Thyroid gland (tissue), 4 donors: ENCODE results near the gene MTA3.

Experiments
- POLR2A ChIP-seq, 2 donors: fragments of 450-650 bp; IDR thresholded peaks; one replicate each; pipeline ENCODE4 v1.6.1; 2017; ENCODE audit warnings: antibody characterized with exemption in 2 of 2, mild to moderate bottlenecking in 2 of 2, moderate library complexity in 1 of 2
- TF ChIP-seq, protein P1 (sequence below), 6 experiments: fragments of 200-600 bp in 3 of 6; fragments of 450-650 bp in 3 of 6; sonication (generic) in 3 of 6; IDR thresholded peaks; one replicate each; pipeline ENCODE4 v1.5.1; 2016 to 2019; ENCODE audit warnings: antibody characterized with exemption in 6 of 6, mild to moderate bottlenecking in 2 of 6, inconsistent platforms in 1 of 6, moderate library complexity in 1 of 6

DNA sequence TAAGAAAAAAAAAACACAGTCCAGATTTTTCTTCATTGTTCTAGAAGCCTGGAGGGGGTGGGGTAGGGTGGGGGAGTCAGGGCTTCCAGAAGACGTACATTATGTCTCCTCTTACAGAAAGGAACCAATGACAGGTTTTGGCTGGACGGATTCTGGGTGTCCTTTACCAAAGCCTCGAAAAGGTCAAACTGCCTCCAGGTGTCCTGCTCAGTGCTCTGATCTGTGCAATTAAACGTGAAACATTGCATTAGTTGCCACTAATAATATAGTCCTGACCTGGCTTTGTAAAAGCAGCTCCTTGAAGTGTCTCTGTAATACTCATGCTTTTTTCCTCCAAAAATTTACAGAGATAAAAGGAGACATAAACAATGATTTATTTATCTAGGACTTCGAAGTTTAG, 11.1 kb upstream of the MTA3 start:
- TF ChIP-seq, protein P1, sequence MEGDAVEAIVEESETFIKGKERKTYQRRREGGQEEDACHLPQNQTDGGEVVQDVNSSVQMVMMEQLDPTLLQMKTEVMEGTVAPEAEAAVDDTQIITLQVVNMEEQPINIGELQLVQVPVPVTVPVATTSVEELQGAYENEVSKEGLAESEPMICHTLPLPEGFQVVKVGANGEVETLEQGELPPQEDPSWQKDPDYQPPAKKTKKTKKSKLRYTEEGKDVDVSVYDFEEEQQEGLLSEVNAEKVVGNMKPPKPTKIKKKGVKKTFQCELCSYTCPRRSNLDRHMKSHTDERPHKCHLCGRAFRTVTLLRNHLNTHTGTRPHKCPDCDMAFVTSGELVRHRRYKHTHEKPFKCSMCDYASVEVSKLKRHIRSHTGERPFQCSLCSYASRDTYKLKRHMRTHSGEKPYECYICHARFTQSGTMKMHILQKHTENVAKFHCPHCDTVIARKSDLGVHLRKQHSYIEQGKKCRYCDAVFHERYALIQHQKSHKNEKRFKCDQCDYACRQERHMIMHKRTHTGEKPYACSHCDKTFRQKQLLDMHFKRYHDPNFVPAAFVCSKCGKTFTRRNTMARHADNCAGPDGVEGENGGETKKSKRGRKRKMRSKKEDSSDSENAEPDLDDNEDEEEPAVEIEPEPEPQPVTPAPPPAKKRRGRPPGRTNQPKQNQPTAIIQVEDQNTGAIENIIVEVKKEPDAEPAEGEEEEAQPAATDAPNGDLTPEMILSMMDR (IDR thresholded peaks at IDR 0.05), result no peak
- TF ChIP-seq POLR2A (IDR thresholded peaks at IDR 0.05), result no peak
